Ovary (tissue), 3 donors: ENCODE results near the gene B3GNT9.

ENCODE experiments used
- CTCF ChIP-seq, 3 donors: fragments of 450-650 bp in 2 of 3; fragments of 200-600 bp in 1 of 3; IDR thresholded peaks; one replicate each; pipeline versions ENCODE4 v1.5.1 to v1.8.0; 2016 to 2022; ENCODE audit warnings: antibody characterized with exemption in 3 of 3, mild to moderate bottlenecking in 1 of 3
- EP300 ChIP-seq: sonication (generic); formaldehyde crosslinking; IDR thresholded peaks from one replicate; pipeline ENCODE4 v1.6.1; 2017; ENCODE audit warnings: antibody characterized with exemption
- POLR2A ChIP-seq: fragments of 450-650 bp; IDR thresholded peaks from one replicate; pipeline ENCODE4 v1.6.1; 2017; ENCODE audit warnings: antibody characterized with exemption, mild to moderate bottlenecking, moderate library complexity
- donor health status: DM: no; HTN: no; CAD: no.

- TF ChIP-seq CTCF (IDR thresholded peaks at IDR 0.05) (no peak), POLR2A (no peak), EP300 (no peak)
Measured at GRCh38 chr16:67185651-67186134, 34.9 kb upstream of the B3GNT9 start.
